ENCODE measurements around the gene NLE1. TPM values are rescaled to one million over a fixed set of nuclear protein-coding genes. Genes with fewer than 3 reads are reported as not detected.
A peak's percentile ranks its signal among the peaks of the same experiment; 100 is the strongest.

Gene NLE1
- 1 to 10 TPM; 2.7 to 5.1 (median 4.2) TPM for total RNA-seq
- 1 to 10 TPM; 1.8 to 7.5 TPM for polyA plus RNA-seq
- long read RNA-seq, donor 1, partial matches to known transcripts = 2 of 7 reads
- long read RNA-seq, donor 1, other reads (novel, unspliced or antisense) = 1 of 7 reads
- long read RNA-seq, donor 2, partial matches to known transcripts = 0 of 2 reads
- long read RNA-seq, donor 2, other reads (novel, unspliced or antisense) = 1 of 2 reads
- long read RNA-seq, donor 3, transcript NLE1-202 (13 exons, 2,588 nt) = major isoform, 7 of 8 reads
- long read RNA-seq, donor 3, partial matches to known transcripts = 0 of 8 reads
- long read RNA-seq, donor 3, other reads (novel, unspliced or antisense) = 1 of 8 reads

- peak within 1 kb of the TSS; percentile 69 to 100 (median 85) for H3K4me3 ChIP-seq
- no peaks in the 10 kb centered on the region for H3K27me3 ChIP-seq
- H3K36me3 ChIP-seq = peaks cover 0 to 32% (median 24%) of the 10 kb centered on the region in 9 donors
- no peaks in the 10 kb centered on the region for H3K9me3 ChIP-seq
- ATAC-seq (peak; percentile 87 to 95 (median 89)), DNase-seq (peak; percentile 82 to 85)
- H3K27ac ChIP-seq = peak within 1 kb of the TSS in 4 of 10 donors; percentile 15 to 52 (median 36)
- H3K4me1 ChIP-seq = peaks cover 1 to 29% (median 19%) of the 10 kb centered on the region in 9 donors
- intact Hi-C loops (cut with DNase I) = loop anchor here in 2 of 10 donors (5.0 kb wide), 1 partner anchor 100 kb away; the partner anchor contains the start of gene SLFN5 (in 2 of the 2)
- peak; percentile 88 to 98 (median 96) for TF ChIP-seq CTCF (IDR thresholded peaks at IDR 0.05)
- 0 to 1% methylated on average over 65 of the region's 65 CpGs for WGBS, 2 donors
Measured at GRCh38 chr17:35141681-35142466, at the start of gene NLE1. Gene NLE1, minus strand, starts transcription at chr17:35142303. Its CDS starts 28 bp downstream, at chr17:35142275.

- no peak for ATAC-seq
- Histone ChIP-seq H3K27ac (no peak overlapping the region), H3K36me3 (peaks cover 0 to 22% (median 0%) of the 10 kb centered on the region in 9 donors), H3K9me3 (no peaks in the 10 kb centered on the region), H3K4me1 (peaks cover 0 to 19% (median 0%) of the 10 kb centered on the region in 9 donors), H3K4me3 (no peak overlapping the region), H3K27me3 (no peaks in the 10 kb centered on the region)
- 77% methylated on average over 11 of the region's 11 CpGs for WGBS, 2 donors
- TF ChIP-seq CTCF (IDR thresholded peaks at IDR 0.05) = no peak
- intact Hi-C loops (cut with DNase I) = no loop called here
- DNase-seq = no peak
Measured at GRCh38 chr17:35191001-35191695, 49.0 kb upstream of the NLE1 start.

DNA sequence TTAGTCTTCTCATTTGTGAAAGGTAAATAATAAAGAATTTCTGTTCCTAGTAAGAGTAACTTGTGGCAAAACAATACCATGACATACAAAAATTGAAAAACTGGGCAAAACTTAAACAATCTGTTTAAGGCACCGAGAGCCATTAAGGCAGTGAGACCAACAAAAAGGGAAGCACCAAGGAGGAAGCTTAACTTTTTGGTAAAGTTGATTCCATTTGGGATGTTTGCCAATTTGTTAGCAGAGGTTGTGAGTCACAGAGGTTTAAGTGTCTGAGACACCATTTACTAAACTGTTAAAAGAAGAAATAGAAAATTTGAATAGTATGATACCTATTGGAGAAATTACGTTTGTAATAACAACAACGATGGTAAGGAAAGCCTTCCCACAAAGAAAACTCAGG lies 47.2 kb upstream of the NLE1 start:
- intact Hi-C loops (cut with DNase I) = loop anchor here in 2 of 10 donors (10.0 kb wide), 2 partner anchors 106 to 556 kb away; no protein-coding TSS in a partner anchor
- TF ChIP-seq CTCF (IDR thresholded peaks at IDR 0.05) = no peak
- no peaks in the 10 kb centered on the region for H3K27me3 ChIP-seq
- WGBS, 2 donors = 82 to 89% methylated on average over 3 of the region's 3 CpGs
- ATAC-seq = no peak
- no peak overlapping the region for H3K27ac ChIP-seq
- no peak for DNase-seq
- peaks cover 0 to 19% (median 0%) of the 10 kb centered on the region in 9 donors for H3K4me1 ChIP-seq
- H3K36me3 ChIP-seq = peaks cover 0 to 30% (median 0%) of the 10 kb centered on the region in 9 donors
- no peak overlapping the region for H3K4me3 ChIP-seq
- H3K9me3 ChIP-seq = no peaks in the 10 kb centered on the region

GRCh38 chr17:35188111-35188510 lies 46.0 kb upstream of the NLE1 start:
- ATAC-seq (no peak), DNase-seq (no peak)
- H3K27me3 ChIP-seq = no peaks in the 10 kb centered on the region
- H3K27ac ChIP-seq = no peak overlapping the region
- no peaks in the 10 kb centered on the region for H3K9me3 ChIP-seq
- 38 to 53% methylated on average over 2 of the region's 2 CpGs for WGBS, 2 donors
- H3K4me1 ChIP-seq = peaks cover 0 to 19% (median 0%) of the 10 kb centered on the region in 9 donors
- peaks cover 0 to 42% (median 0%) of the 10 kb centered on the region in 9 donors for H3K36me3 ChIP-seq
- no peak overlapping the region for H3K4me3 ChIP-seq
- no peak for TF ChIP-seq CTCF (IDR thresholded peaks at IDR 0.05)
- intact Hi-C loops (cut with DNase I) = loop anchor here in 2 of 10 donors (10.0 kb wide), 2 partner anchors 107 to 557 kb away; no protein-coding TSS in a partner anchor

Measured in heart right ventricle (tissue), 16 donors.